HUES6 (cell line): ENCODE results near the gene CCNJ.

ENCODE experiments used
- H3K27ac ChIP-seq: 2 replicates; pipeline ENCODE4 v1.7.0; 2013; ENCODE audit warnings: low read depth, mild to moderate bottlenecking, low read length, inconsistent platforms
- H3K27me3 ChIP-seq: 2 replicates; pipeline ENCODE4 v1.6.1; 2013; ENCODE audit warnings: low read length; ENCODE audit not compliant: control insufficient read depth, insufficient read depth
- H3K36me3 ChIP-seq: 2 replicates; pipeline ENCODE4 v1.6.1; 2013; ENCODE audit warnings: low read length; ENCODE audit not compliant: control insufficient read depth, insufficient read depth
- H3K4me1 ChIP-seq: 2 replicates; pipeline ENCODE4 v1.6.1; 2013; ENCODE audit warnings: low read length; ENCODE audit not compliant: control insufficient read depth, insufficient read depth
- H3K4me3 ChIP-seq: 2 replicates; pipeline ENCODE4 v1.5.1; 2013; ENCODE audit warnings: low read depth, low read length
- H3K9ac ChIP-seq: one replicate; pipeline ENCODE4 v1.6.1; 2013; ENCODE audit warnings: mild to moderate bottlenecking, low read length
- H3K9me3 ChIP-seq: 2 replicates; pipeline ENCODE4 v1.6.1; 2013; ENCODE audit warnings: low read depth, low read length; ENCODE audit not compliant: control insufficient read depth, insufficient read depth

The CCNJ gene

GRCh38 chr10:96093948-96094347, 50.6 kb downstream of the CCNJ start:
- H3K9ac ChIP-seq: no peak overlapping the region
- no peaks in the 10 kb centered on the region for H3K4me1 ChIP-seq
- H3K4me3 ChIP-seq: no peak overlapping the region
- H3K27me3 ChIP-seq: no peaks in the 10 kb centered on the region; the same call in 1 of the 2 replicates
- no peaks in the 10 kb centered on the region for H3K36me3 ChIP-seq
- H3K9me3 ChIP-seq: no peaks in the 10 kb centered on the region
- no peak overlapping the region for H3K27ac ChIP-seq

GRCh38 chr10:96096958-96097357, 53.6 kb downstream of the CCNJ start:
- H3K9ac ChIP-seq: no peak overlapping the region
- no peaks in the 10 kb centered on the region; the same call in 1 of the 2 replicates for H3K27me3 ChIP-seq
- H3K36me3 ChIP-seq: no peaks in the 10 kb centered on the region
- no peak overlapping the region for H3K4me3 ChIP-seq
- no peaks in the 10 kb centered on the region for H3K4me1 ChIP-seq
- H3K27ac ChIP-seq: no peak overlapping the region
- H3K9me3 ChIP-seq: no peaks in the 10 kb centered on the region

DNA sequence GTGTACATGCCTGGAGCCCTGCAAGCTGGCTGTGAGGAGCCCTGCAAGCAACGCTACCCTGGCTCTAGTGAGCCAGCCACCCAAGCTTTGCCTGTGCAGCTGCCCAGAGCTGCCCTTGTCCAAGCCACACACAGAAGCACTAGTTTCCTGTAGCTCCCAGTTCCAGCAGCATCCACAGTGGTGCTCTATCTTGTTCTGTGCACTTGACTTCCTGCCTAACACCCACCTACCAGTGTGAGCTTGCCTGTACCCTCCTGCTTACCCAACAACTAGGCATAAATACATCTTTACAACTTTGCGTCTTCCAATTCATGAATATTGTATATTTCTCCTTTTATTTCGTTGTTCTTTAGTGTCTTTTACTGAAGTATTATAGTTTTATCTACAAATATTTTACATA, 54.5 kb downstream of the CCNJ start:
- H3K4me1 ChIP-seq: no peaks in the 10 kb centered on the region
- no peaks in the 10 kb centered on the region for H3K36me3 ChIP-seq
- no peaks in the 10 kb centered on the region; the same call in 1 of the 2 replicates for H3K27me3 ChIP-seq
- no peak overlapping the region for H3K27ac ChIP-seq
- no peak overlapping the region for H3K4me3 ChIP-seq
- H3K9me3 ChIP-seq: no peaks in the 10 kb centered on the region
- no peak overlapping the region for H3K9ac ChIP-seq

DNA sequence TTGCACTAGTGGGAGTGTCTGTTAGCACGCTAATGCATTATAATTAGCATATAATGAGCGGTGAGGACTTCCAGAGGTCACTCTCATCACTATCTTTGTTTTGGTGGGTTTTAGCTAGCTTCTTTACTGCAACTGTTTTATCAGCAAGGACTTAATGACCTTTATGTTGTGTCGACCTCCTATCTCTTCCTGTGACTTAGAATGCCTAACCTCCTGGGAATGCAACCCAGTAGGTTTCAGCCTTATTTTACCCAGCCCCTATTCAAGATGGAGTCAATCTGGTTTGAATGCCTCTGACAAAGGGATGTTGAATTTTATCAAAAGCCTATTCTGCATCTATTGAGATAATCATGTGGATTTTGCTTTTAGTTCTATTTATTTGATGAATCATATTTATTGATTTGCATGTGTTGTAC, 64.2 kb downstream of the CCNJ start:
- Histone ChIP-seq H3K4me3 (no peak overlapping the region), H3K27me3 (no peaks in the 10 kb centered on the region), H3K9ac (no peak overlapping the region), H3K27ac (no peak overlapping the region), H3K9me3 (no peaks in the 10 kb centered on the region), H3K36me3 (no peaks in the 10 kb centered on the region), H3K4me1 (no peaks in the 10 kb centered on the region)
